ENCODE measurements around the gene OR56A4.
"Not testable (repeated sequence)": the region's sequence is repeated elsewhere in the genome, so short reads cannot be mapped to it uniquely, and the experiment has no call there.

OR56A4 gene

DNA sequence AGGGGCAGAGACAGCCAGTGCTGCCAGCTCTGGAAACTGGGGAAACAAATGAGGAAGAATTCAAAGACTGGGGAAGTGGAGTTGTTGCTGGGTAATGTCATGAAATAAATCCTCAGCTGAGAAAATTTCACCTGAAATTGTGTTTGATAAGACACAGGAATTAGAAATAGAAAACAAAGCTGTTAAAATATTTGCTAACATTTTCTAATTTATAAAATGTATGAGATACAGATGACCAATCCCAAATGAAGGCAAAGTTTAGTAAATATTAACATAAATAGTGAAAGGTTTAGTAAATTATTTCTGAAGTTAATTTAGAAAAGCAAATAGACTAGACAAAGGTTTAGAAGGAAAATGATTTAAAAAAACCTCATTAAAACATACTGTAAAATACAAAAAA is 38.4 kb downstream of the OR56A4 start, which contains the start of gene OR56A5:
TSS of gene OR56A5 (minus strand) at position 101 of the 400 bp plus-strand sequence. CDS start at position 101, 0 bp downstream.
- no peak for DNase-seq (ENCODE audit: low read depth in 2 of 2)
- TF ChIP-seq, protein P1, sequence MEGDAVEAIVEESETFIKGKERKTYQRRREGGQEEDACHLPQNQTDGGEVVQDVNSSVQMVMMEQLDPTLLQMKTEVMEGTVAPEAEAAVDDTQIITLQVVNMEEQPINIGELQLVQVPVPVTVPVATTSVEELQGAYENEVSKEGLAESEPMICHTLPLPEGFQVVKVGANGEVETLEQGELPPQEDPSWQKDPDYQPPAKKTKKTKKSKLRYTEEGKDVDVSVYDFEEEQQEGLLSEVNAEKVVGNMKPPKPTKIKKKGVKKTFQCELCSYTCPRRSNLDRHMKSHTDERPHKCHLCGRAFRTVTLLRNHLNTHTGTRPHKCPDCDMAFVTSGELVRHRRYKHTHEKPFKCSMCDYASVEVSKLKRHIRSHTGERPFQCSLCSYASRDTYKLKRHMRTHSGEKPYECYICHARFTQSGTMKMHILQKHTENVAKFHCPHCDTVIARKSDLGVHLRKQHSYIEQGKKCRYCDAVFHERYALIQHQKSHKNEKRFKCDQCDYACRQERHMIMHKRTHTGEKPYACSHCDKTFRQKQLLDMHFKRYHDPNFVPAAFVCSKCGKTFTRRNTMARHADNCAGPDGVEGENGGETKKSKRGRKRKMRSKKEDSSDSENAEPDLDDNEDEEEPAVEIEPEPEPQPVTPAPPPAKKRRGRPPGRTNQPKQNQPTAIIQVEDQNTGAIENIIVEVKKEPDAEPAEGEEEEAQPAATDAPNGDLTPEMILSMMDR (IDR thresholded peaks at IDR 0.05; ENCODE audit: low read depth, low read length), result no peak
- H3K4me3 ChIP-seq (replicated peaks in 1 of 2; ENCODE audit: low read depth in 2 of 2, low read length in 2 of 2), result no peak within 1 kb of the TSS

DNA sequence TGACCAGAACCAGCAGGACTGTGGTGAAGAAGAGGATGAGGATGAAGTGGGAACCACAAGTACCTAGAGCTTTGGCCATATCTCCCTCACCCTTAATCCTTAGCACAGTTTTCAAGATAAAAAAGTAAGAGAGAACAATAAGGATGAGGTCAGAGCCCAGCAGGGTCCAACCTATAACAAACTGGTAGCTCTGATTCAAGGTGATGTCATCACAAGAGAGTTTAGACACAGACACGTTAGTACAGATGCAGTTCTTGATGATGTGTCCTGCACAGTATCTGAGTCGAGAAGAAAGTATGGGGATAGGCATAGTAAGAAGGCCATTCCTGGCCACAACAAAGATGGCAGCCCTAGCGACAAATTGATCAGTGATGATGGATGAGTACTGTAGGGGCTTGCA is 39.0 kb downstream of the OR56A4 start:
- H3K4me3 ChIP-seq (replicated peaks in 1 of 2; ENCODE audit: low read depth in 2 of 2, low read length in 2 of 2), result no peak overlapping the region

DNA sequence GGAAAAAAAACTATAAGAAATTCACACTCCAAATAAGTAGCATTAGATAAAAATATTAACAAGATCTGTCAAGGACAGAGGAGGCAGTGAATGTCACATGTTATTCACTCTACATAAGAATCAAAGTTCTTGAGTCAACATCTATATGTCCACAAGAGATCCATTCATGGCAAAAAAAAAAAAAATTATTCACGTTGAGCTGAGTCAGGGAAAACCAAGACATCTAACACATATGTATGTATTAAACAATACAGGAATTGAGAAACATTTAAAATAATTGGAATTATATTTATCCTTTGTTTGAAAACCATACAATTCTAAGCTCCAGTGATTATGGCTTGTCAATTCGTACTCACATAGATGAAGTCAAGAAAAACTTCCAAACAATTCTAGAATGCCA is 39.8 kb downstream of the OR56A4 start:
- TF ChIP-seq, protein P1 (IDR thresholded peaks at IDR 0.05; ENCODE audit: low read depth, low read length), result no peak
- no peak overlapping the region for H3K4me3 ChIP-seq (replicated peaks in 1 of 2; ENCODE audit: low read depth in 2 of 2, low read length in 2 of 2)
- no peak for DNase-seq (ENCODE audit: low read depth in 2 of 2)

More for the DNA sequence above, 39.0 kb downstream of the OR56A4 start:
- DNase-seq (ENCODE audit: low read depth in 2 of 2), result peak in 1 of 2 donors; percentile 1
- TF ChIP-seq, protein P1 (IDR thresholded peaks at IDR 0.05; ENCODE audit: low read depth, low read length), result no peak

DNA sequence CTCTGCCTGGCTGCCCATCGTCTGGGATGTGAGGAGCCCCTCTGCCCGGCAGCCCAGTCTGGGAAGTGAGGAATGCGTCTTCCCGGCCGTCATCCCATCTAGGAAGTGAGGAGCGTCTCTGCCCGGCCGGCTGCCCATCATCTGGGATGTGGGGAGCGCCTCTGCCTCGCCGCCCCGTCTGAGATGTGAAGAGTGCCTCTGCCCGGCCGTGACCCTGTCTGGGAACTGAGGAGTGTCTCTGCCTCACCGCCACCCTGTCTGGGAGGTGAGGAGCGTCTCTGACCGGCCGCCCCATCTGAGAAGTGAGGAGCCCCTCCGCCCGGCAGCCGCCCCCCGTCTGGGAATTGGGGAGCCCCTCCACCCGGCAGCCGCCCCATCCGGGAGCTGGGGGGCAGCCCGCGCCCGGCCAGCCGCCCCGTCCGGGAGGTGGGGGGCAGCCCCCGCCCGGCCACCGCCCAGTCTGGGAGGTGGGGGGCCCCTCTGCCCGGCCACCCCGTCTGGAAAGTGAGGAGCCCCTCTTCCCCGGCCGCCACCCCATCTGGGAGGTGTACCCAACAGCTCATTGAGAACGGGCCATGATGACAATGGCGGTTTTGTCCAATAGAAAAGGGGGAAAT is 45.9 kb downstream of the OR56A4 start:
- not testable (repeated sequence) for H3K4me3 ChIP-seq (replicated peaks in 1 of 2; ENCODE audit: low read depth in 2 of 2, low read length in 2 of 2)

DNA sequence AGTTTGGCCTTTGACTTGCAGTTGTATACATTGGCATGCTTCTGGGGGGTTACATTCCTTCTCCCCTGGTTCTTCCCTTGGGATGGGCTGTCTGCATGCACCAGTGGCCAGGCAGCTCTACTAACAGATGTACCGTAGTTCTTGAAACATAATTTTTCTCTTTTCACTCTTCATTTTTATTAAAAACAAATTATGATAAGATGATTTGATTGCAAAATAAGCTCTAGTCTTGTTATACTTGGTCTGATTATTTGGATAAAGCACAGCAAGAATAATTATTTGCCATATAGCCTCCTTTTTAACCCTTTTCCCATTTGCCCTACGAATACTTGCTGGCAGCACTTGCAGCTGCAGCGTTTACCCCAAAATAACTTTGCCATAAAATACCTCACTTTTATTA is 51.2 kb downstream of the OR56A4 start:
- TF ChIP-seq, protein P1 (IDR thresholded peaks at IDR 0.05; ENCODE audit: low read depth, low read length), result no peak
- H3K4me3 ChIP-seq (replicated peaks in 1 of 2; ENCODE audit: low read depth in 2 of 2, low read length in 2 of 2), result no peak overlapping the region
- DNase-seq (ENCODE audit: low read depth in 2 of 2), result no peak

More for the DNA sequence above, 45.9 kb downstream of the OR56A4 start:
- not testable (repeated sequence) for DNase-seq (ENCODE audit: low read depth in 2 of 2)
